Psoas muscle (tissue), 8 donors: ENCODE data around the gene ANOS1. TPM values are rescaled to one million over a fixed set of nuclear protein-coding genes. Genes with fewer than 3 reads are reported as not detected.

Experiments
- ATAC-seq, 4 donors: fragments of 200-7000 bp; cut with Tn5 transposase; one replicate each; pipeline ENCODE4 v1.9.1; 2020; ENCODE audit warnings: moderate library complexity in 3 of 4, mild to moderate bottlenecking in 2 of 4
- DNase-seq, 2 donors: peaks; one replicate each; pipeline ENCODE4 v3.0.0-alpha.2; 2020
- H3K27ac ChIP-seq: fragments of 200-600 bp; one replicate; pipeline ENCODE4 v1.8.0; 2022
- H3K27me3 ChIP-seq, 3 donors: fragments of 200-600 bp in 1 of 3; one replicate each; pipeline versions ENCODE4 v1.6.1 to v1.8.0; 2013 to 2022; ENCODE audit warnings: low read length in 2 of 3, mild to moderate bottlenecking in 2 of 3, moderate library complexity in 1 of 3; ENCODE audit not compliant: insufficient read depth in 3 of 3
- H3K36me3 ChIP-seq, 2 donors: fragments of 200-600 bp in 1 of 2; one replicate each; pipeline versions ENCODE4 v1.6.1 to v1.8.0; 2013 to 2022; ENCODE audit warnings: low read depth in 1 of 2, mild to moderate bottlenecking in 1 of 2, moderate library complexity in 1 of 2; ENCODE audit not compliant: insufficient read depth in 1 of 2
- H3K4me1 ChIP-seq: fragments of 200-600 bp; one replicate; pipeline ENCODE4 v1.8.0; 2022
- H3K4me3 ChIP-seq: fragments of 200-600 bp; one replicate; pipeline ENCODE4 v1.8.0; 2022; ENCODE audit warnings: mild to moderate bottlenecking
- H3K9me3 ChIP-seq: fragments of 200-600 bp; one replicate; pipeline ENCODE4 v1.8.0; 2022
- WGBS, 3 donors: extraction: QIAGEN DNeasy Blood & Tissue Kit; methylation state at CpG; one replicate each; pipeline versions ENCODE4 v1.1.6 to v1.1.7; 2013; 5-methylcytosine and 5-hydroxymethylcytosine counted together
- intact Hi-C, 2 donors: fragments of 100-400 bp; cut with DNase I; formaldehyde crosslinking; loops; one replicate each; pipeline versions ENCODE4 v1.11.0 to v1.14.2; 2022
- polyA plus RNA-seq, 3 donors: library from polyadenylated mRNA; stranded (reverse); fragments of 200-250 nt; gene quantifications; one replicate each; pipeline ENCODE4 v1.2.3, GENCODE V29; 2013
- total RNA-seq, 4 donors: library from RNA; stranded (reverse); fragmentation: NEBNext Ultra II Directional in 2 of 4; extraction: Animal tissue kit (Norgen Biotek cat#: 25700) in 2 of 4; gene quantifications; one replicate each; pipeline versions ENCODE4 v1.2.1 to v1.2.4, GENCODE V29; 2021 to 2023
- TF ChIP-seq, protein P1 (sequence below): fragments of 200-600 bp; IDR thresholded peaks from one replicate; pipeline ENCODE4 v1.8.0; 2022; ENCODE audit warnings: antibody characterized with exemption
- donor health status: healthy with polysubstance abuse.
- donor health status: DM: no; HTN: no; CAD: no; lungs with moderate emphysema.
- donor health status: Bipolar disorder and iron deficiency.
- donor health status: healthy.
- donor health status: DM: yes; HTN: yes; CAD: no.
- donor health status: DM: no; HTN: no; CAD: no.
- donor health status: DM: no; HTN: no; CAD: no.
- donor health status: DM: yes; HTN: yes; CAD: no.

The ANOS1 gene
- total and polyA plus RNA-seq, 7 donors: 0.55 to 11.7 (median 3.4) TPM

DNA sequence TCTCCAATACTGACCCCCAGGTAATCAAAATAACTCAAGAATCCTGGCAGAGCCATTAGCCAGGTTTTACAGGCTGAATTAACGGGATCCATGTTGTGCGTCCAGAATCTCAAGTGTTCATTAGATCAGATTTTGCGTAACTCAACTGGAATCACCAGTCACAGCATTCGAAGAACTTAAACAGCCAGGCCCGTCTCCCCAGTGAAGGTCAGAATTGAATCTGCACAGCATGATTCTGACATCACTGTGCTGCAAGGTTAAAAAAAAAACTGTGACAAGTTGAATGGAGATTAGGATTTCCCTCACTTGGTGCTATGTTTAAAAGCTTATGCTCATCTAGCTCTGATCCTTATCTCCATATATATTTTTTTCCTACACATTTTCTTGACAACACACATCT lies 96.1 kb downstream of the ANOS1 start:
- intact Hi-C loops: no loop called here
- DNase-seq (no peak), ATAC-seq (no peak)
- H3K4me1 ChIP-seq: no peaks in the 10 kb centered on the region
- TF ChIP-seq, protein P1, sequence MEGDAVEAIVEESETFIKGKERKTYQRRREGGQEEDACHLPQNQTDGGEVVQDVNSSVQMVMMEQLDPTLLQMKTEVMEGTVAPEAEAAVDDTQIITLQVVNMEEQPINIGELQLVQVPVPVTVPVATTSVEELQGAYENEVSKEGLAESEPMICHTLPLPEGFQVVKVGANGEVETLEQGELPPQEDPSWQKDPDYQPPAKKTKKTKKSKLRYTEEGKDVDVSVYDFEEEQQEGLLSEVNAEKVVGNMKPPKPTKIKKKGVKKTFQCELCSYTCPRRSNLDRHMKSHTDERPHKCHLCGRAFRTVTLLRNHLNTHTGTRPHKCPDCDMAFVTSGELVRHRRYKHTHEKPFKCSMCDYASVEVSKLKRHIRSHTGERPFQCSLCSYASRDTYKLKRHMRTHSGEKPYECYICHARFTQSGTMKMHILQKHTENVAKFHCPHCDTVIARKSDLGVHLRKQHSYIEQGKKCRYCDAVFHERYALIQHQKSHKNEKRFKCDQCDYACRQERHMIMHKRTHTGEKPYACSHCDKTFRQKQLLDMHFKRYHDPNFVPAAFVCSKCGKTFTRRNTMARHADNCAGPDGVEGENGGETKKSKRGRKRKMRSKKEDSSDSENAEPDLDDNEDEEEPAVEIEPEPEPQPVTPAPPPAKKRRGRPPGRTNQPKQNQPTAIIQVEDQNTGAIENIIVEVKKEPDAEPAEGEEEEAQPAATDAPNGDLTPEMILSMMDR: no peak
- H3K27me3 ChIP-seq: no peaks in the 10 kb centered on the region
- no peak overlapping the region for H3K27ac ChIP-seq
- H3K4me3 ChIP-seq: no peak overlapping the region
- 75 to 90% (median 78%) methylated on average over 5 of the region's 5 CpGs for WGBS, 3 donors
- no peaks in the 10 kb centered on the region for H3K9me3 ChIP-seq
- H3K36me3 ChIP-seq: no peaks in the 10 kb centered on the region

DNA sequence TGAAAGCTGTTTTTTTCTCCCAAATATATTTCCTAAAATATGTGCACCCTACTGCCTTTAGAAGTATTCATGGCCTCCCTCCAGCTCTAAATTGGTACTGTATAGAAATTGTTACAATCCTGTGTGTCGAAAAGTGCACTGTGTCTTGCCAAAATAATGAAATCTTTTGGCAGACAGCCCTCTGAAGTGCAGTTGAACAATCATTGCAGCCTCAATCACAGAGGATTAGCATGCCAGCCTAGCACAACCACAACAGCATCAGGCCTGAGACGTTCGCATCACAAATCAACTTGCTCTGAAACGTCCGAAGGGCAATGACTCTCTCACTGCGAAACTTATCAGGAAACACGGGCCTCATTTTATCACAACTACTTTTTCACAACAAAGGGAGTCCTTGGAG lies 99.0 kb downstream of the ANOS1 start:
- no peaks in the 10 kb centered on the region for H3K27me3 ChIP-seq
- TF ChIP-seq, protein P1: no peak
- no peaks in the 10 kb centered on the region for H3K9me3 ChIP-seq
- DNase-seq: no peak
- H3K4me1 ChIP-seq: no peaks in the 10 kb centered on the region
- H3K36me3 ChIP-seq: no peaks in the 10 kb centered on the region
- no peak for ATAC-seq
- H3K4me3 ChIP-seq: no peak overlapping the region
- H3K27ac ChIP-seq: no peak overlapping the region
- 22 to 37% (median 32%) methylated on average over 7 of the region's 7 CpGs for WGBS, 3 donors
- intact Hi-C loops: no loop called here

GRCh38 chrX:8629871-8630270 lies 102.1 kb downstream of the ANOS1 start:
- no peaks in the 10 kb centered on the region for H3K27me3 ChIP-seq
- ATAC-seq (no peak), DNase-seq (no peak)
- H3K27ac ChIP-seq: no peak overlapping the region
- H3K4me1 ChIP-seq: no peaks in the 10 kb centered on the region
- H3K36me3 ChIP-seq: no peaks in the 10 kb centered on the region
- H3K4me3 ChIP-seq: no peak overlapping the region
- no peaks in the 10 kb centered on the region for H3K9me3 ChIP-seq
- WGBS, 3 donors: 87 to 95% (median 93%) methylated on average over 7 of the region's 7 CpGs
- TF ChIP-seq, protein P1: no peak
- intact Hi-C loops: no loop called here

DNA sequence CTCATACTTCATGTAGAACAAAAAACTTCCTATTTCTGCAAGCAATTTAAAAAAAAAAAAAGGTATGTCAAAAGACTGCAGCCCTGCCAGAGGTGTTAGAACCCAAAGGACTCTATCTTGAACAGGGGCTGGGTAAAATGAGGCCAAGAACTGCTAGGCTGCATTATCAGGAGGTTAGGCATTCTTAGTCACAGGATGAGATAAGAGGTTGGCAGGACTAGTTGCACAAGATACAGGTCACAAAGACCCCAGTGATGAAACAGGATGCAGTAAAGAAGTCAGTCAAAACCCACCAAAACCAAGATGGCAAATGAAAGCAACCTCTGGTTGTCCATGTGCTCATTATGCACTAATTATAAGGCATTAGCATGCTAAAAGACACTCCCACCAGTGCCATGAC lies 104.1 kb downstream of the ANOS1 start:
- ATAC-seq: no peak

GRCh38 chrX:8607326-8607725 lies 124.6 kb downstream of the ANOS1 start:
- WGBS, 3 donors: 51 to 57% (median 57%) methylated on average over 2 of the region's 2 CpGs
- Histone ChIP-seq H3K36me3 (no peaks in the 10 kb centered on the region), H3K9me3 (peaks cover 10% of the 10 kb centered on the region), H3K27ac (no peak overlapping the region), H3K4me1 (no peaks in the 10 kb centered on the region), H3K4me3 (no peak overlapping the region), H3K27me3 (no peaks in the 10 kb centered on the region)
- TF ChIP-seq, protein P1: no peak
- ATAC-seq (peak in 3 of 4 donors; percentile 49 to 83 (median 75)), DNase-seq (no peak)
- intact Hi-C loops: no loop called here

More for the DNA sequence above, 104.1 kb downstream of the ANOS1 start:
- Histone ChIP-seq H3K27me3 (no peaks in the 10 kb centered on the region), H3K4me1 (no peaks in the 10 kb centered on the region), H3K4me3 (no peak overlapping the region), H3K27ac (no peak overlapping the region), H3K36me3 (no peaks in the 10 kb centered on the region), H3K9me3 (no peaks in the 10 kb centered on the region)
- intact Hi-C loops: no loop called here
- no peak for DNase-seq
- TF ChIP-seq, protein P1: no peak
